Left renal pelvis (tissue), 4 donors: ENCODE results near the gene DUSP1. TPM values are rescaled to one million over a fixed set of nuclear protein-coding genes. Genes with fewer than 3 reads are reported as not detected.
"Not testable (repeated sequence)": the region's sequence is repeated elsewhere in the genome, so short reads cannot be mapped to it uniquely, and the experiment has no call there.

Experiments used
- DNase-seq, 4 donors: peaks; one replicate each; pipeline ENCODE4 v3.0.0-alpha.2; 2013; ENCODE audit warnings: low read depth in 4 of 4, low spot score in 3 of 4
- polyA plus RNA-seq, 4 donors: library from polyadenylated mRNA; unstranded; fragments of 120-200 nt; gene quantifications; one replicate each; pipeline ENCODE4 v1.2.1, GENCODE V29; 2013; ENCODE audit not compliant: insufficient read length in 4 of 4

DUSP1 gene
- 100 to 1,000 TPM in 1 of 4 donors, 10 to 100 TPM in 3; 41.8 to 685 (median 48.7) TPM for polyA plus RNA-seq

- peak; percentile 91 to 95 (median 94) for DNase-seq
Measured at GRCh38 chr5:172770675-172771438, at the start of gene DUSP1. Gene DUSP1 (minus strand): TSS chr5:172771195. CDS start chr5:172770952, 243 bp downstream.

GRCh38 chr5:172820046-172820767 lies 49.2 kb upstream of the DUSP1 start:
- no peak for DNase-seq

DNA sequence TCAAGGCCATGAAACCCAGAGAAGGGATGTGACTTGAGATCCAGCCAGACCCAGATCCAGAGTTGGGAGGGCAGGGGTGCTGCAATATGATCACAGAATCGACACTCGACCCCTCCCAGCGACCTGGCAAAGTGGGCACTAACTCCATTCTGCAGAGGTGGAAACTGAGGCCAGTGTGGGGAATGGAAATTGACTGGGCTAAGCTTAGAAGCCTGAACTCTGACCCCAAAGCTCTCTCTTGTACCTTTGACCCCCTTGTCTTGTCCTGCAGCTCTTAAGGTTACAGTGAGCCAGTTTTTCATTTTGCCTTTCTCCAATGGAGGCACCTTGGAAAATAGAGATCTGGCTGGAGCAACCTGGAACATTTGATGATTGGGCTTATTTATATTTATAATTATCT lies 48.6 kb upstream of the DUSP1 start:
- no peak for DNase-seq

GRCh38 chr5:172818081-172818480 lies 47.1 kb upstream of the DUSP1 start:
- no peak for DNase-seq

DNA sequence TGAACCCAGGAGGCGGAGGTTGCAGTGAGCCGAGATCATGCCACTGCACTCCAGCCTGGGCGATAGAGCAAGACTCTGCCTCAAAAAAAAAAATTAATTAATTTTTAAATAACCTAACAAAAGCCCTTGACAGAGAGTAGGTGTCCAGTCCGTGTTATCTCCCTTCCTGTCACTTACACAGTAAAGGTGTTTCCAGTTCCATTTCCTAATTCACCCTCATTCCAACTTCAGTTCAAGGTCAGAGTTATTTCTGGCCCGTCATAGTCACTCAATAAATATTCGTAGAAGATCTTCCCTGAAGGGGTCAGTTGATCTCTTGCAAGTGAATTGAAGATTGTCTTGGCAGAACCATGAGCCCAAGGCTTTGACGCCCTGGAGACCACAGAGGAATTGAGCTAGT lies 46.7 kb upstream of the DUSP1 start:
- DNase-seq: no peak

DNA sequence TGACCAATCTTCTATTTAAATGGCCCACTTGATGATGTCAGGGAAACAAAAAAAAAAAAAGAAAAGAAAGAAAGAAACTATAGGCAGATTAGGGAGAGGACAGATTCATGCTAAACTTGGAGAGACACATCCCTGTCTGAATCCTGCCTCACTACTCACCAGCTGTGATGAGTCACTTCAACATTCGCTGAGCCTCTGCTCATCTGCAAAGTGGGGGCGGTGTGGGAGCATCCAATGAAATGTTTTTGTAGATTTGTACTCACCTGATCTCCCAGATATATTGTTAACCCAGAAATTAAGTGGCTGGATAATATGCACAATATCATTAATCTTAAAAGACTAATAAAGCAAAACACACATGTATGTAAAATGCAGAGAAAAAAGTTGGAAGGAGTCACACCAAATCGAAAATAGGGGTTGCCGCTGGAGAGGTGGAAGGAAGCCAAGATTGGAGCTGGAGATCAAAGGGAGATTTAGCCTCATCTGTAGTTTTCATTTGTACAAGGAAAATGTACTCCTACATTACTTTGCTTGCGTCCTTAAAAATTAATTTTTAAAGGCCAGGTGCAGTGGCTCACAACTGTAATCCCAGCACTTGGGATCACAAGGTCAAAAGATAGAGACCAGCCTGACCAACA lies 46.0 kb upstream of the DUSP1 start:
- DNase-seq: no peak

DNA sequence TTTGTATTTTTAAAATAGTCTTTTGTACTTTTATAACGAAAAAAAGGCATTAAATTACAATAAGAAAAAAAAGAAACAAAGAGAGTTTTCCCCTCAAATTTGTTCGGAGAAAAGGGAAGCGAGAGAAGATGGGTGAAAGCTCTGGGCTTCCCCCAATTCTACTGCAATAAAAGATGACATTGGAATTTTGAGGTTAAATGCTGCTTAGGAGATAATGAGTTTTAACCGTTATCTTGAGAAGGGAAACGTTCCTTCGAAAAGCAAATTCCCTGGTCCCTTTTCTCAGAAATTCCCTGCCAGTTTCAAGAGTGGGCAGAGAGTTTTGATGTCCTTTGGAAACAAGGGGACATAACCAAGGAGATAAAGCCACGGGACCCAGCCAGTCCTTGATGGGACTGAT lies 44.6 kb upstream of the DUSP1 start:
- DNase-seq: no peak

DNA sequence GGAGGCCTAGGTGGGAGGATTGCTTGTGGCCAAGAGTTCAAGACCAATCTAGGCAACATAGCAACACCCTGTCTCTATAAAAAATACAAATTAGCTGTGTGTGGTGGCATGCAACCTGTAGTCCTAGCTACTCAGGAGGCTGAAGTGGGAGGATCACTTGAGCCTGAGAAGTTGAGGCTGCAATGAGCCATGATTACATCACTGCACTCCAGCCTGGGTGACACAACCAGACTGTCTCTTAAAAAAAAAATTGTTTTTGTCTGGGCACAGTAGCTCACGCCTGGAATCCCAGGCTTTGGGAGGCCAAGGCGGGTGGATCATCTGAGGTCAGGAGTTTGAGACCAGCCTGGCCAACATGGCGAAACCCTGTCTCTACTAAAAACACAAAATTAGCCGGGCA lies 40.0 kb upstream of the DUSP1 start:
- not testable (repeated sequence) for DNase-seq

DNA sequence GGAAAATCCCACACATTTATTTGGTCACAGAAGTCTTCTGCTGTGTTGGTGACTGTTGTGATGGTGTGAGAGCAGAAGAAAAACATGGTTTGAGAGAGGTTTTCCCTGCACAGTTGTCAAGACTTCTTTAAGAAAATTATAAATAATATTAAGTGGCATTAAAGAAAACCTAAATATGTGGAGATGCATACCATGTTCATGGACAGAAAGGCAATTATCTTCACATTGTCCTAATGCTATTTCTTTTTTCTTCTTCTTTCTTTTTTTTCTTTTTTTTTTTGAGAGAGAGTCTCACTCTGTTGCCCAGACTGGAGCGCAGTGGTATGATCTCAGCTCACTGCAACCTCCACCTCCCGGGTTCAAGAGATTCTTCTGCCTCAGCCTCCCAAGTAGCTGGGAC lies 38.8 kb upstream of the DUSP1 start:
- DNase-seq: no peak

- DNase-seq: no peak
Measured at GRCh38 chr5:172807766-172808311, 36.8 kb upstream of the DUSP1 start.

GRCh38 chr5:172806897-172807672 lies 36.1 kb upstream of the DUSP1 start:
- DNase-seq: peak; percentile 31 to 56 (median 44)

DNA sequence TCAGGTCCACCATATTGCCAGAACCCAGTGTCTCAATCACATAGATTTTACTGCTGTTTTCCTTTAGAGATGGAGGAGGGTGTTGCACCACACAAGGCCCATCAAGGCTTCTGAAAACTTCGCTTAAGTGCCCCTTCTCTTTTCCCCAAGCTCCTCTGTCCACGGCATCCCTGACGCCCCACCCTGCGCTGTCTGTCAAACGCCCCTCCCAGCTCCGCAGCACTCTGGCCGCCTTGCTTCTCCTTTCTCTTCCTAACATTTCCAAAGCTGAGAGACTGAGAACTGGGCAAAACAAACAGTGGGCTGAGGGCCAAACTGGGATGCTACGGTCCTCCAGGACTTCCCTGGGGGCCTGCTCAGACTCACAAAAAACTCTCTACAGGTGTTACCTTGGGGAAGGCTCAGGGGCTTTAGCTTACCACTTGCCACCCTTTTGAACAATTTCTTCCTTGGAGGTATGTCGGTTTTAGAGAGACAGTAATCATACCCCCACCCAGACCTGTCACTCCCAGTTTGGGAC lies 34.8 kb upstream of the DUSP1 start:
- DNase-seq: no peak

DNA sequence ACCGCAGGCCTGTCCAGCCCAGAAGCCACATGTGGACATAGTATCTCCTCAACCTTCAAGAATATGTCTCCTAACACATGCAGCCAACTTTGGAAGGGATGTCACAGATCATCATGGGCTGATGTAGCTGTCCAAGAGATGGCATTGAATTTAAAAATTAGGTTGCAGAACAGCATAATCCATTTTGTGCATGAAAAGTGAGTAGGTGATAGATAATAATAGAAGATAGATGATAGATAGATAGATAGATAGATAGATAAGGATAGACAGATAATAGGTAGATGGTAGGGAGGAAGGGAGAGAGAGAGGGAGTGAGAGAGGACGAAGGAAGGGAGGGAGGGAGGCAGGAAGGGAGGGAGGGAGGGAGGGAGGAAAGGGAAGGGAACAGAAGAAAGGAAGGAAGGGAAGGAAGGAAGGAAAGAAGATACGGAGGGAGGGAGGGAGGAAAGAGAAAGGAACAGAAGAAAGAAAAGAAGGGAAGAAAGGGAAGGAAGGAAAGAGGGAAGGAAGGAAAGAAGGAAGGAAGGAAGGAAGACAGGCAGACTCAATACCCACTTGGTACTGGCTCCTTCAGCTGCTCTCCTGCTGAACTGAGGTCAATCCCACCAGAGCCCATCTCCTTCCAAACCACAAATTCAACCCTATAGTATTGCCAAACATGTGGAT lies 34.2 kb upstream of the DUSP1 start:
- no peak for DNase-seq

- DNase-seq: no peak
Measured at GRCh38 chr5:172802567-172803176, 31.7 kb upstream of the DUSP1 start.

GRCh38 chr5:172802112-172802511 lies 31.1 kb upstream of the DUSP1 start:
- no peak for DNase-seq

DNA sequence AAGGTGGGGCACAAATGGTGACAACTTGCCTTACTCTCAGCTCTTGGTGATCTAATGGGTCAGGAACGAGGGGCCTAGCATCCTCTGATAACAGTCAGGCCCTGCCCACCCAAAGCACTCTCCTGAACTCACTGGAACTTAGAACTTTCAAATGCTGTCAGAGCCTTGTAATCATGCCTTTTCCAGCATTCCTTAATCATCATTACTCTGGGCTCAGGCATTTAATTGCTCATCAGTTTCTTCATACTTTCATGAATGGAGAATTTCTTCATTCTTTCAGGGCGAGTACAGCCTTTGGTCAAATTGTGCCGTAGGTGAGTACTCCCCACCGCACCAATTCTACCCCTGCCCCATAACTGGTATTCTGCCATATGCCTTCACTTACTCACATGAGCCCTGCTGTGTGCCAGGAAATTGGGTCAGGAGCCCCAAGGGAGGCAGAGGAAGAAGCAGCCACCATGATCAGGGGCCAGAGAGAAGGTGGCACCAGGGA lies 30.2 kb upstream of the DUSP1 start:
- DNase-seq: no peak

- no peak for DNase-seq
Measured at GRCh38 chr5:172800088-172800551, 29.1 kb upstream of the DUSP1 start.

DNA sequence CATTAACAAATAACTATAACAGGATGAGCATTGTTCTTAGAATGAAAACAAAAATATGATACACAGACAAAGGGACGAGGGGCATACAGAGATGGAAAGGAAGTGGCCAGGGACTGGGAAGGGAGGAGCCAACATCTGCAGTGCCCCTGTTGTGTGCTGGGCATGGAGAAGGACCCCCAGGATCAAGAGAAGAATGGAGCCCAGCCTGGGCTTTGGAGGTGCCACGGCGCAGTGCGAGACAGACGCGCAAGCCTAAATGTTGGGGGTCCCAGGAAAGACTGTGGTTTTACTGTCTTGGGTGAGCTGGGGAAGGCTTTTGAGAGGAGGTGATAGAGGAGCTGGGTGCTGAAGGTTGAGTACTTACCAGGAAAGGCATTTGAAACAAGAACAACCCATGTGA lies 28.4 kb upstream of the DUSP1 start:
- DNase-seq: no peak
